Hepatocyte (in vitro differentiated cells): Measurements from ENCODE around the gene GLIPR2.

ENCODE experiments used
- EZH2phosphoT487 ChIP-seq: fragments of 200-600 bp; sonication (generic); IDR thresholded peaks from one replicate; pipeline ENCODE4 v1.6.1; 2018; ENCODE audit warnings: antibody characterized with exemption, mild to moderate bottlenecking, low read depth, moderate library complexity; ENCODE audit not compliant: unreplicated experiment, severe bottlenecking
- TF ChIP-seq, protein P1 (sequence below): fragments of 200-600 bp; sonication (generic); IDR thresholded peaks from 2 replicates; pipeline ENCODE4 v1.5.1; 2016; ENCODE audit warnings: antibody characterized with exemption, mild to moderate bottlenecking; ENCODE audit not compliant: poor library complexity

DNA sequence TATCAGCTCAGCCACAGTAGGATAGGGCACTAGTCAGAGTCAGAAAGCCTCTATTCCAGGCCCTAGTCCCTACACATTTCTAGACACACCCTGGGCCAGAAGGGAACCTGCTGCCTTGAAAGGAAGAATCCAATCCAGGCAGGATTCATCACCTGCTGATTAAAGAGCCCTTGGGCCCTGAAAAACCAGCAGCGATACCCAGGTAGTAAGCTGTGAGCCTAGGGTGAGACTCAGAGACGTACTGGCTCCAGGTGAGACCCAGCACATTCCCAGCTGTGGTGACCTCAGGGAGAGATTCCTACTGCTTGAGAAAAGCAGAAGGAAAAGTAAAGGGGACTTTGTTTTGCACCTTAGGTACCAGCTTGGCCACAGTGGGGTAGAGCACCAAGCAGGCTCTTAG is 37.3 kb downstream of the GLIPR2 start:
- TF ChIP-seq, protein P1, sequence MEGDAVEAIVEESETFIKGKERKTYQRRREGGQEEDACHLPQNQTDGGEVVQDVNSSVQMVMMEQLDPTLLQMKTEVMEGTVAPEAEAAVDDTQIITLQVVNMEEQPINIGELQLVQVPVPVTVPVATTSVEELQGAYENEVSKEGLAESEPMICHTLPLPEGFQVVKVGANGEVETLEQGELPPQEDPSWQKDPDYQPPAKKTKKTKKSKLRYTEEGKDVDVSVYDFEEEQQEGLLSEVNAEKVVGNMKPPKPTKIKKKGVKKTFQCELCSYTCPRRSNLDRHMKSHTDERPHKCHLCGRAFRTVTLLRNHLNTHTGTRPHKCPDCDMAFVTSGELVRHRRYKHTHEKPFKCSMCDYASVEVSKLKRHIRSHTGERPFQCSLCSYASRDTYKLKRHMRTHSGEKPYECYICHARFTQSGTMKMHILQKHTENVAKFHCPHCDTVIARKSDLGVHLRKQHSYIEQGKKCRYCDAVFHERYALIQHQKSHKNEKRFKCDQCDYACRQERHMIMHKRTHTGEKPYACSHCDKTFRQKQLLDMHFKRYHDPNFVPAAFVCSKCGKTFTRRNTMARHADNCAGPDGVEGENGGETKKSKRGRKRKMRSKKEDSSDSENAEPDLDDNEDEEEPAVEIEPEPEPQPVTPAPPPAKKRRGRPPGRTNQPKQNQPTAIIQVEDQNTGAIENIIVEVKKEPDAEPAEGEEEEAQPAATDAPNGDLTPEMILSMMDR, result no peak
- no peak for TF ChIP-seq EZH2phosphoT487
